Measurements from ENCODE around the gene CAPZA1.

Gene CAPZA1

GRCh38 chr1:112701227-112702066 lies 81.8 kb downstream of the CAPZA1 start:
- DNase-seq (ENCODE audit: low spot score) = no peak

GRCh38 chr1:112702067-112702395 lies 82.4 kb downstream of the CAPZA1 start:
- DNase-seq (ENCODE audit: low spot score) = no peak

GRCh38 chr1:112702420-112703261 lies 83.0 kb downstream of the CAPZA1 start:
- DNase-seq (ENCODE audit: low spot score) = no peak

- DNase-seq (ENCODE audit: low spot score) = no peak
Measured at GRCh38 chr1:112703706-112704105, 84.1 kb downstream of the CAPZA1 start.

DNA sequence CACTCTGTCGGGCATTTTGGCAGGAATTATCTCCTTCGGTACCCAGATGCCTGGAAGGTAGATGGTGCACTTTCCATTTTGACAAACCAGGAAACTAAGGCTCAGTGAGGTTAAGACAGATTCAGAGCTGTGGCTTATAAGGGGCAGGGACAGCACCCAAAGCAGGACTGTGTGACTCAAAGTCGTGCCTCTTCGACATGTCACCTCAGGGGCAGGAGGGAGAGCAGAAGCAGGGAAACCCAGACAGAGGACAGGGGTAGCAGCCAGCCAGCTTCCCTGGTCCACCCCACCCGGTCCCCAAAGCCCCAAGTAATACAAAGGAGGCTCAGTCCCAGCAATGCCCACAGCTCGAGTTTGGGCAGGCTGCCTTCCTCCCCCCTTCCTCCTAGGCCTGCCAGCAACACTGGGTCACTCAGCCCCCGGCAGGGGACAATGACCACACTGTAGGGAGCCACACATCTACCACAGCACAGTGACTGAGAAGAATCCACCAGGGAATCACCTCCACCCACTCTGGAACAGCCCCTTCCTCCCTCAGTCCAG lies 84.8 kb downstream of the CAPZA1 start:
- no peak for DNase-seq (ENCODE audit: low spot score)

DNA sequence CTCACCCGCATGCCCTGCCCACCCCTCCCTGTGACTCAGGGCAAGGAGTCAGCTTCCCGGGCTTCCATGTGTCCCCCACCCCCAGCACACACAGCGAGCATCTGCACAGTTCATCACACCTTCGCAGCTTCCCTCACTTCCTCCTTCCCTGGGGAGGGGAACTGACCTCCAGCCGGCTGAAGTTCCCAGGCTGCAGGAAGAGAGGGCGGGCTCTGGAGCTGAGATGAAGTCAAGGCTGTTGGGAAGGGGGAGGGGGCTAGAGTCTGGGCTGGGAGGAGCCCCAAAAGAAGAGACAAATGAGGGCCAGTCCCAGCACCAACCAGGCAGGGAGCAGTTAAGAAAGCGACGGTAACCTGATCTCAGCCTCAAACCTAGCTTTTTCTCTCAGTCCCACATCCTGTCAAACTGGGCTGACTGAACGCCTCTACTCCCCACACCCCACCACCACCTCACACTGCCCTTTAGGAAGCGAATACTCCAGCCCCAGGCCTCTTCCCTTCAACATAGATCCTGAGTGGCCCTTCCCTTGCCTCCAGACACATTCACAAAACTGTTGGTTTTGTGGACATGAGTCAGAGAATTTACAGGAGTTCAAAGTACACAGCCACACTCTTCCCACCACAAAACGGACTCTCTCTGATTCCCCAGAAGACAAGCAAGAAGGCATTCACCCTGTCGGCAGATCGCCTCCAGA lies 85.4 kb downstream of the CAPZA1 start:
- DNase-seq (ENCODE audit: low spot score) = no peak

GRCh38 chr1:112706505-112707220 lies 87.0 kb downstream of the CAPZA1 start, which contains the start of gene RHOC:
Gene RHOC (minus strand): TSS chr1:112707127. CDS start chr1:112703799, 3,328 bp downstream.
- DNase-seq (ENCODE audit: low spot score) = no peak

- DNase-seq (ENCODE audit: low spot score) = peak; percentile 92
Measured at GRCh38 chr1:112707221-112708001, 87.8 kb downstream of the CAPZA1 start.

GRCh38 chr1:112708002-112708448 lies 88.4 kb downstream of the CAPZA1 start:
- no peak for DNase-seq (ENCODE audit: low spot score)

GRCh38 chr1:112708489-112708888 lies 88.9 kb downstream of the CAPZA1 start:
- DNase-seq (ENCODE audit: low spot score) = no peak

- DNase-seq (ENCODE audit: low spot score) = no peak
Measured at GRCh38 chr1:112710159-112710558, 90.5 kb downstream of the CAPZA1 start.

- no peak for DNase-seq (ENCODE audit: low spot score)
Measured at GRCh38 chr1:112710586-112710985, 91.0 kb downstream of the CAPZA1 start.

GRCh38 chr1:112711041-112711440 lies 91.4 kb downstream of the CAPZA1 start:
- DNase-seq (ENCODE audit: low spot score) = no peak

GRCh38 chr1:112711670-112712069 lies 92.0 kb downstream of the CAPZA1 start:
- no peak for DNase-seq (ENCODE audit: low spot score)

GRCh38 chr1:112712191-112712590 lies 92.6 kb downstream of the CAPZA1 start:
- no peak for DNase-seq (ENCODE audit: low spot score)

GRCh38 chr1:112712701-112713128 lies 93.1 kb downstream of the CAPZA1 start:
- no peak for DNase-seq (ENCODE audit: low spot score)

- no peak for DNase-seq (ENCODE audit: low spot score)
Measured at GRCh38 chr1:112713466-112714312, 94.1 kb downstream of the CAPZA1 start.

- no peak for DNase-seq (ENCODE audit: low spot score)
Measured at GRCh38 chr1:112714313-112715263, 95.0 kb downstream of the CAPZA1 start.
